T-cell (primary cell): ENCODE measurements around the gene KIAA2012. TPM values are rescaled to one million over a fixed set of nuclear protein-coding genes. Genes with fewer than 3 reads are reported as not detected.
"Not testable (repeated sequence)": the region's sequence is repeated elsewhere in the genome, so short reads cannot be mapped to it uniquely, and the experiment has no call there.

Experiments
- ATAC-seq, 4 experiments: fragments of 200-7000 bp in 3 of 4; fragments of 150-1000 bp in 1 of 4; cut with Tn5 transposase; replicated peaks in 1 of 4; 1 replicate in 3 of 4; 2 replicates in 1 of 4; pipeline ENCODE4 v1.10.0; 2021; ENCODE audit warnings: moderate library complexity in 3 of 4, mild to moderate bottlenecking in 2 of 4, moderate number of reproducible peaks in 1 of 4
- CTCF ChIA-PET, 2 donors: fragments of 300-600 bp; sonication (Branson Sonifier 250); formaldehyde crosslinking; loops; one replicate each; lab custom pipeline; 2022; ENCODE audit warnings: antibody characterized with exemption in 2 of 2; lab: Charles Lee
- POLR2A ChIA-PET, 2 donors: fragments of 300-600 bp; sonication (Branson Sonifier 250); formaldehyde crosslinking; loops; one replicate each; lab custom pipeline; 2022; ENCODE audit warnings: antibody characterized with exemption in 2 of 2; lab: Charles Lee
- DNase-seq, 35 experiments: peaks; one replicate each; pipeline versions ENCODE4 v3.0.0 to v3.0.0-alpha.2; 2013 to 2023
- H3K27ac ChIP-seq: one replicate; pipeline ENCODE4 v1.5.1; 2013; ENCODE audit warnings: low read length
- H3K27me3 ChIP-seq, 2 experiments: replicated peaks in 1 of 2; 1 replicate in 1 of 2; 2 replicates in 1 of 2; pipeline versions ENCODE4 v1.6.1 to v1.7.0; 2013; ENCODE audit warnings: low read length in 1 of 2, mixed read lengths in 1 of 2; ENCODE audit not compliant: control insufficient read depth in 2 of 2, insufficient read depth in 2 of 2; ENCODE audit errors: extremely low read depth in 1 of 2
- H3K36me3 ChIP-seq, 2 donors: 1 replicate in 1 of 2; 2 replicates in 1 of 2; pipeline versions ENCODE4 v1.6.1 to v1.7.0; 2013; ENCODE audit warnings: low read length in 1 of 2; ENCODE audit not compliant: control insufficient read depth in 2 of 2, insufficient read depth in 1 of 2; ENCODE audit errors: extremely low read depth in 1 of 2
- H3K4me1 ChIP-seq, 2 experiments: 1 replicate in 1 of 2; 2 replicates in 1 of 2; pipeline versions ENCODE4 v1.6.1 to v1.7.0; 2013; ENCODE audit warnings: low read length in 2 of 2, mixed read lengths in 1 of 2; ENCODE audit not compliant: insufficient read depth in 2 of 2, control insufficient read depth in 1 of 2; ENCODE audit errors: extremely low read depth in 1 of 2
- H3K4me3 ChIP-seq, 2 donors: 1 replicate in 1 of 2; 2 replicates in 1 of 2; pipeline versions ENCODE4 v1.5.1 to v1.7.0; 2013; ENCODE audit warnings: mild to moderate bottlenecking in 2 of 2, low read length in 1 of 2, moderate library complexity in 1 of 2; ENCODE audit not compliant: control insufficient read depth in 1 of 2; ENCODE audit errors: extremely low read depth in 1 of 2
- H3K9me3 ChIP-seq: 2 replicates; pipeline ENCODE4 v1.7.0; 2013
- H3K27ac Mint-ChIP-seq, 2 donors: one replicate each; pipeline ENCODE4 v1.8.0; 2020 to 2021; ENCODE audit warnings: mild to moderate bottlenecking in 2 of 2, mixed read lengths in 2 of 2
- H3K27me3 Mint-ChIP-seq, 2 donors: one replicate each; pipeline ENCODE4 v1.8.0; 2021 to 2022; ENCODE audit warnings: mixed read lengths in 2 of 2
- H3K36me3 Mint-ChIP-seq: one replicate; pipeline ENCODE4 v1.8.0; 2021; ENCODE audit warnings: mixed read lengths
- H3K4me1 Mint-ChIP-seq, 3 donors: one replicate each; pipeline ENCODE4 v1.8.0; 2020 to 2022; ENCODE audit warnings: mixed read lengths in 3 of 3, mild to moderate bottlenecking in 1 of 3
- H3K4me3 Mint-ChIP-seq, 3 donors: one replicate each; pipeline ENCODE4 v1.8.0; 2020 to 2022; ENCODE audit warnings: mild to moderate bottlenecking in 3 of 3, mixed read lengths in 3 of 3, moderate library complexity in 3 of 3
- H3K9me3 Mint-ChIP-seq, 3 donors: one replicate each; pipeline ENCODE4 v1.8.0; 2020 to 2022; ENCODE audit warnings: mixed read lengths in 3 of 3
- WGBS: methylation state at CpG from one replicate; pipeline ENCODE4 v1.1.5; 2013; ENCODE audit warnings: missing lambda C conversion rate; ENCODE audit not compliant: insufficient coverage; 5-methylcytosine and 5-hydroxymethylcytosine counted together
- total RNA-seq, 35 experiments: library from RNA in 6 of 35; stranded (reverse) in 6 of 35; fragments of 120-200 nt in 1 of 35; gene quantifications; one replicate each; pipeline versions ENCODE4 v1.2.1 to v1.2.4 and lab custom pipeline; 2013 to 2026

KIAA2012 gene
- total RNA-seq, 5 donors from 2014 or later (not counting 1 experiment from before 2014, with no cell fraction given): not detected

- Histone ChIP-seq H3K36me3 (no peaks in the 10 kb centered on the region), H3K27me3 (no peaks in the 10 kb centered on the region), H3K4me1 (peaks cover 10 to 29% of the 10 kb centered on the region in 2 experiments), H3K4me3 (peak within 1 kb of the TSS; percentile 59 to 85), H3K9me3 (no peaks in the 10 kb centered on the region), H3K27ac (peak within 1 kb of the TSS; percentile 69)
- H3K4me1 Mint-ChIP-seq: peaks cover 34 to 38% (median 38%) of the 10 kb centered on the region in 3 donors
- H3K27me3 Mint-ChIP-seq: no peaks in the 10 kb centered on the region
- POLR2A ChIA-PET: interaction anchor here (0.5 to 1.5 kb wide), 6 partner anchors 10 to 1482 kb away, joined by 3 to 7 read pairs (median 4); partner anchors contain the start of gene ALS2 (in 1 of the 2)
- H3K4me3 Mint-ChIP-seq: peak within 1 kb of the TSS; percentile 94 to 99 (median 99)
- no peaks in the 10 kb centered on the region for H3K36me3 Mint-ChIP-seq
- H3K9me3 Mint-ChIP-seq: no peaks in the 10 kb centered on the region
- 12% methylated on average over 20 of the region's 54 CpGs for WGBS
- peak; percentile 83 to 96 (median 92) for DNase-seq
- peak within 1 kb of the TSS; percentile 95 to 98 for H3K27ac Mint-ChIP-seq
- CTCF ChIA-PET: interaction anchor here in 1 of 2 donors (0.7 kb wide), 1 partner anchor 30 kb away, joined by 8 read pairs; no protein-coding TSS in a partner anchor
- peak; percentile 95 to 97 (median 96) for ATAC-seq
These were observed 165.5 kb downstream of the KIAA2012 start, which contains the start of gene SUMO1 for GRCh38 chr2:202238234-202239197. SUMO1 (minus strand) TSS chr2:202238597; CDS start chr2:202238451, 146 bp downstream.

- H3K4me1 Mint-ChIP-seq, H3K36me3 Mint-ChIP-seq, ATAC-seq, H3K36me3 ChIP-seq, H3K27ac ChIP-seq, H3K4me3 Mint-ChIP-seq, H3K27me3 Mint-ChIP-seq, CTCF ChIA-PET, DNase-seq, H3K9me3 ChIP-seq, H3K4me3 ChIP-seq, H3K27me3 ChIP-seq, H3K4me1 ChIP-seq, H3K27ac Mint-ChIP-seq, H3K9me3 Mint-ChIP-seq: not testable (repeated sequence)
- no CpG with 5 or more reads among the region's 5 CpGs for WGBS
- POLR2A ChIA-PET: interaction anchor here in 1 of 2 donors (0.9 kb wide), 1 partner anchor 23 kb away, joined by 4 read pairs; no protein-coding TSS in a partner anchor
These were observed 174.7 kb downstream of the KIAA2012 start for GRCh38 chr2:202247710-202248109.

DNA sequence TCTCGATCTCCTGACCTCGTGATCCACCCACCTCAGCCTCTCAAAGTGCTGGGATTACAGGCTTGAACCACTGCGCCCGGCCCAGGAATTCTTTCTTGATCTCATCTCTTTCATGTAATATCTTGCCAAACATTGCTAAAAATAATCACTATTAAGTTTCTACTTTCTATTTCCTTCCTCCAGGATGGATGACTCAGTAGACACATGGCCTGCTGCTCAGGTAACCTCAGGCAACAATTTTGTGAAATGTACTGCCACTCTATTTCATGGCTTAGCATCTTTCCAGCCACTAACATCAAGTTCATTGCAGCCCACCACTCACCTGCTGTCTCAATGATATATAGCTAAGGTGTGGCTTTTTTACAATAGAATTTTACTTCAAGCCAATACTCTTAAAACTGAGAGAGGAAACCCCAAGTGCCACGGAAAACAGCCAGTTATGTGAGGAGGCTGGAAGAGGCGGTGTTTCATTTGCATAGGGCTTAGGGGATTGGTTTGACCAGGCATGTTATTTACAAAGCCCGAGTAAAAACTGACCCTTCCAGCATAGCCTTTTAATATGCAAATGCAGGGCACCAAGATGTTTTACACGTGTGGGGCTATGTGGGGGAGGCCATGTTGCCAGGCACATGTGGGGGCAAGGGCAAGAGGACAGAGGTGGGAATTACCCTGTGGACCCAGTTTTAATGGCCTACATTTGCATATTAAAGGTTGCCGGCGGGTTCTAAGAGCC is 176.6 kb downstream of the KIAA2012 start:
- ChIA-PET POLR2A (no interaction called here), CTCF (interaction anchor here in 1 of 2 donors (0.7 kb wide), 1 partner anchor 330 kb away, joined by 4 read pairs; no protein-coding TSS in a partner anchor)
- Histone ChIP-seq H3K4me3 (no peak overlapping the region), H3K36me3 (no peaks in the 10 kb centered on the region), H3K27ac (no peak overlapping the region), H3K9me3 (no peaks in the 10 kb centered on the region), H3K27me3 (no peaks in the 10 kb centered on the region), H3K4me1 (no peaks in the 10 kb centered on the region)
- ATAC-seq: no peak
- Mint-ChIP-seq H3K9me3 (no peaks in the 10 kb centered on the region), H3K4me1 (no peaks in the 10 kb centered on the region), H3K4me3 (no peak overlapping the region), H3K36me3 (no peaks in the 10 kb centered on the region), H3K27ac (no peak overlapping the region), H3K27me3 (peaks cover 3 to 4% of the 10 kb centered on the region in 2 donors)
- WGBS: 94% methylated on average over 2 of the region's 10 CpGs
- DNase-seq: no peak

GRCh38 chr2:202251494-202251893 is 178.4 kb downstream of the KIAA2012 start:
- DNase-seq (no peak), ATAC-seq (no peak)
- WGBS: no CpG with 5 or more reads among the region's 5 CpGs
- Histone ChIP-seq H3K4me3 (no peak overlapping the region), H3K9me3 (no peaks in the 10 kb centered on the region), H3K4me1 (no peaks in the 10 kb centered on the region), H3K27me3 (no peaks in the 10 kb centered on the region), H3K27ac (no peak overlapping the region), H3K36me3 (no peaks in the 10 kb centered on the region)
- ChIA-PET POLR2A (interaction anchor here (0.6 to 1.3 kb wide), 5 partner anchors 8 to 22 kb away, joined by 3 to 7 read pairs (median 4); no protein-coding TSS in a partner anchor), CTCF (no interaction called here)
- Mint-ChIP-seq H3K27ac (no peak overlapping the region), H3K36me3 (no peaks in the 10 kb centered on the region), H3K4me3 (no peak overlapping the region), H3K27me3 (peaks cover 1 to 3% of the 10 kb centered on the region in 2 donors), H3K4me1 (no peaks in the 10 kb centered on the region), H3K9me3 (peaks cover 0 to 4% (median 2%) of the 10 kb centered on the region in 3 donors)

Other genes starting within 250 kb of the KIAA2012 start
- gene FZD7, start 39.4 kb upstream of the KIAA2012 start, total RNA-seq: under 1 TPM; 0.15 to 0.93 (median 0.56) TPM
- 10 to 100 TPM; 50.5 to 62.9 (median 53.8) TPM for gene SUMO1, start 165.3 kb downstream of the KIAA2012 start, total RNA-seq
- gene NOP58, start 192.5 kb downstream of the KIAA2012 start, total RNA-seq: 100 to 1,000 TPM in 4 of 5 donors, 10 to 100 TPM in 1; 99.8 to 218 (median 117) TPM